ENCODE measurements around the gene DOK4.

Gene DOK4

DNA sequence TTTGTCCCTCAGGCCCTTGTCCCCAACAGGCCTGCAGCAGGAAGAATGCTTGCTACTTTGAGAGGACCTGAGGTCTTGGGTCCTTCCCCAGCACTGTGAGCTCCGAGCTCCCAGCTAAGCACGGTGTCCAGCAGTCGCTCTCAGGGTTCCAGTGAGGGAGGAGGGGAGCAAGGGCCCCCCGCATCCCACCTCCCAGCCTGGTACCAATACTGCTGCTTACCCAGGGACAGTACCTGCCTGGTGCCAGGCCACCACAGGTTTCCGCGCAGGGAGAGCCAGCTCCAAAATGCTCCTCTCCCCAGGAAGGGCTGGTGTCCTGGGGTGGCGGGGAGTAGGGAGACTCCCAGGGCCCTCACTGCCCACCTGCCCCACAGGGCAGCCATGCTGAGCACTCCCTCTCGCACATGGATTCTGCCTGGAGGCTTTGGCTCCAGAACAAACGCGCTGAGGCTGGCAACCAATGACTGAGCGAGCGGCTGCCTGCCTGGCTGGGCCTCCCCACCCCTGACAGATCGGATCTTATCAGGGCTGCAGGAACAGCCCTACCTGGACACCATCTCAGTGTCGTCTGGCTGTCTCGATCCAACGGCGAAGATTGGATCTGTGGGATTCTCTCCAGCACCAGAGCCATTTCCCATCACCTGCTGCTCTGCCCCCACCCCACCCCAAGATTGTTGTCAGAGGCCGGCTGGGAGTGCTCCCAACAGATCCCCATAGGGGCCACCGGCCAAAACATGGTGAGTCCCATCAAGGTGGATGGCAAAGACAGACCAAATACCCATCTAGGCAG lies 2.4 kb downstream of the DOK4 start:
- TF ChIP-seq POLR2A (IDR thresholded peaks at IDR 0.05; ENCODE audit: extremely low read depth, insufficient read length) (no peak), MYC (IDR thresholded peaks at IDR 0.05; ENCODE audit: low read depth, low read length) (no peak), MAX (IDR thresholded peaks at IDR 0.05; ENCODE audit: low read depth, low read length) (no peak)
- TF ChIP-seq, protein P1, sequence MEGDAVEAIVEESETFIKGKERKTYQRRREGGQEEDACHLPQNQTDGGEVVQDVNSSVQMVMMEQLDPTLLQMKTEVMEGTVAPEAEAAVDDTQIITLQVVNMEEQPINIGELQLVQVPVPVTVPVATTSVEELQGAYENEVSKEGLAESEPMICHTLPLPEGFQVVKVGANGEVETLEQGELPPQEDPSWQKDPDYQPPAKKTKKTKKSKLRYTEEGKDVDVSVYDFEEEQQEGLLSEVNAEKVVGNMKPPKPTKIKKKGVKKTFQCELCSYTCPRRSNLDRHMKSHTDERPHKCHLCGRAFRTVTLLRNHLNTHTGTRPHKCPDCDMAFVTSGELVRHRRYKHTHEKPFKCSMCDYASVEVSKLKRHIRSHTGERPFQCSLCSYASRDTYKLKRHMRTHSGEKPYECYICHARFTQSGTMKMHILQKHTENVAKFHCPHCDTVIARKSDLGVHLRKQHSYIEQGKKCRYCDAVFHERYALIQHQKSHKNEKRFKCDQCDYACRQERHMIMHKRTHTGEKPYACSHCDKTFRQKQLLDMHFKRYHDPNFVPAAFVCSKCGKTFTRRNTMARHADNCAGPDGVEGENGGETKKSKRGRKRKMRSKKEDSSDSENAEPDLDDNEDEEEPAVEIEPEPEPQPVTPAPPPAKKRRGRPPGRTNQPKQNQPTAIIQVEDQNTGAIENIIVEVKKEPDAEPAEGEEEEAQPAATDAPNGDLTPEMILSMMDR (IDR thresholded peaks at IDR 0.05; ENCODE audit: low read depth, low read length): no peak
- DNase-seq (ENCODE audit: low read depth): no peak
- H3K4me3 ChIP-seq (ENCODE audit: low read depth, low read length): no peak overlapping the region

DNA sequence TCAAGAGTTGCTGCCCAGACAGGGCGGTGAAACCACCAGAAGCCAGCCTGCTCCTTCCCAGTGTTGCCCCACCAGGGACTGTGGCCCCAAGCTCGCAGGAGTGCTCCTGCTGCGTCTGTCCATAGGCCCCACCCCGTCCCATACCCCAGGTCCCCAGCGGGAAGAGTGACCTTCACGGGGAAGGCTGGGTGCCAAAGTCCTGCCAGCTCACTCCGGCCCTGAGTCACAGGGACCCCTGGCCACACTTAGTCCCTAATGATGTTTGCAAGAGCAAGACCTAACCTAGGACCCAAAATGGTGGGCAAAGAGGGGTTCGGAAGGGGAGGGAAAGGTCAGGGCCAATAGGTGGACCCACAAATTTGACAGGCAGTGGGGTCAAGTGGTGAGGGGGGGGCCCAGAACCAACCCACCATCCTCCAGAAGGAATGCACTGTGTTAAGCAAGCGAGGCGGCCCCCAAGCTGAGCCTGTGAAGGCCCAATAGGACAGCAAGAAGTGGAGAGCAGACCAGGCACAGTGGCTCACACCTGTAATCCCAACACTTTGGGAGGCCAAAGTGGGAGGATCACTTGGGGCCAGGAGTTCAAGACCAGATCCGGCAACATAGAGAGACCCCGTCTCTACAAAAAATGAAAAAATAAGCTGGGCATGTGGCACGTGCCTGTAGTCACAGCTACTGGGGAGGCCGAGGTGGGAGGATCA lies 3.3 kb downstream of the DOK4 start:
- no peak overlapping the region for H3K4me3 ChIP-seq (ENCODE audit: low read depth, low read length)
- TF ChIP-seq MYC (IDR thresholded peaks at IDR 0.05; ENCODE audit: low read depth, low read length) (no peak), MAX (IDR thresholded peaks at IDR 0.05; ENCODE audit: low read depth, low read length) (no peak), POLR2A (IDR thresholded peaks at IDR 0.05; ENCODE audit: extremely low read depth, insufficient read length) (no peak)
- TF ChIP-seq, protein P1 (IDR thresholded peaks at IDR 0.05; ENCODE audit: low read depth, low read length): no peak
- no peak for DNase-seq (ENCODE audit: low read depth)

- no peak for DNase-seq (ENCODE audit: low read depth)
- no peak overlapping the region for H3K4me3 ChIP-seq (ENCODE audit: low read depth, low read length)
- TF ChIP-seq MYC (IDR thresholded peaks at IDR 0.05; ENCODE audit: low read depth, low read length): no peak
- no peak for TF ChIP-seq POLR2A (IDR thresholded peaks at IDR 0.05; ENCODE audit: extremely low read depth, insufficient read length)
- TF ChIP-seq MAX (IDR thresholded peaks at IDR 0.05; ENCODE audit: low read depth, low read length): no peak
- TF ChIP-seq, protein P1 (IDR thresholded peaks at IDR 0.05; ENCODE audit: low read depth, low read length): no peak
Measured at GRCh38 chr16:57481421-57481820, 4.9 kb downstream of the DOK4 start.

GRCh38 chr16:57480754-57481230 lies 5.5 kb downstream of the DOK4 start:
- no peak for DNase-seq (ENCODE audit: low read depth)
- H3K4me3 ChIP-seq (ENCODE audit: low read depth, low read length): no peak overlapping the region
- TF ChIP-seq, protein P1 (IDR thresholded peaks at IDR 0.05; ENCODE audit: low read depth, low read length): no peak
- no peak for TF ChIP-seq MYC (IDR thresholded peaks at IDR 0.05; ENCODE audit: low read depth, low read length)
- TF ChIP-seq MAX (IDR thresholded peaks at IDR 0.05; ENCODE audit: low read depth, low read length): no peak
- TF ChIP-seq POLR2A (IDR thresholded peaks at IDR 0.05; ENCODE audit: extremely low read depth, insufficient read length): no peak

- DNase-seq (ENCODE audit: low read depth): no peak
- TF ChIP-seq, protein P1 (IDR thresholded peaks at IDR 0.05; ENCODE audit: low read depth, low read length): no peak
- H3K4me3 ChIP-seq (ENCODE audit: low read depth, low read length): no peak overlapping the region
Measured at GRCh38 chr16:57479976-57480753, 6.1 kb downstream of the DOK4 start.

All from NB4 (cell line).